ENCODE measurements around the gene MAPK8IP1. TPM values are rescaled to one million over a fixed set of nuclear protein-coding genes. Genes with fewer than 3 reads are reported as not detected.

Gene MAPK8IP1
- total and polyA plus RNA-seq, 2 experiments from 2014 or later, result 5.9 to 39.4 TPM

DNA sequence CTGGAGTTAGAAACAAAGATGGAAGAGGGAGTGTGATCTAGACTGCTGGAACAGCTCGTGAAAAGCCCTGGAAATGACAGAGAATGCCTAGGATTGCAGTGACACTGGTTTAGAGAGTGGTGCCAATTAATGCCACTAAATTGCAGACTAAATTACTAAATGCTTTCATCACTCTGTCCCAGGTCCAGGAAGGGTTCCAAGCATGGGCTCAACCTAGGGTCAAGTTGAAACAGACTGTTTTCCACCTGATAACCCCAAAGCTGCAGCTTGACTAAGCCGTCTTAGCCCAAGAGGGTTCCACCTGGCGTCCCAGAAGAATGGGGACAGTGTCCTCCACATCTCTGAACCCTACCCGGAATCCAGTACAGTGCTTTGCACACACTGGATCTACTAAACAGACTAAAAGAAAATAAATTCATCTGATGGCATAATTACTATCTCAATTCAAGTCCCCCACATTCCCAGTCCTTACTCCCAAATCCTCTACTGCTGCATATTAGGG, 39.2 kb upstream of the MAPK8IP1 start (continued):
- TF ChIP-seq, protein P1, sequence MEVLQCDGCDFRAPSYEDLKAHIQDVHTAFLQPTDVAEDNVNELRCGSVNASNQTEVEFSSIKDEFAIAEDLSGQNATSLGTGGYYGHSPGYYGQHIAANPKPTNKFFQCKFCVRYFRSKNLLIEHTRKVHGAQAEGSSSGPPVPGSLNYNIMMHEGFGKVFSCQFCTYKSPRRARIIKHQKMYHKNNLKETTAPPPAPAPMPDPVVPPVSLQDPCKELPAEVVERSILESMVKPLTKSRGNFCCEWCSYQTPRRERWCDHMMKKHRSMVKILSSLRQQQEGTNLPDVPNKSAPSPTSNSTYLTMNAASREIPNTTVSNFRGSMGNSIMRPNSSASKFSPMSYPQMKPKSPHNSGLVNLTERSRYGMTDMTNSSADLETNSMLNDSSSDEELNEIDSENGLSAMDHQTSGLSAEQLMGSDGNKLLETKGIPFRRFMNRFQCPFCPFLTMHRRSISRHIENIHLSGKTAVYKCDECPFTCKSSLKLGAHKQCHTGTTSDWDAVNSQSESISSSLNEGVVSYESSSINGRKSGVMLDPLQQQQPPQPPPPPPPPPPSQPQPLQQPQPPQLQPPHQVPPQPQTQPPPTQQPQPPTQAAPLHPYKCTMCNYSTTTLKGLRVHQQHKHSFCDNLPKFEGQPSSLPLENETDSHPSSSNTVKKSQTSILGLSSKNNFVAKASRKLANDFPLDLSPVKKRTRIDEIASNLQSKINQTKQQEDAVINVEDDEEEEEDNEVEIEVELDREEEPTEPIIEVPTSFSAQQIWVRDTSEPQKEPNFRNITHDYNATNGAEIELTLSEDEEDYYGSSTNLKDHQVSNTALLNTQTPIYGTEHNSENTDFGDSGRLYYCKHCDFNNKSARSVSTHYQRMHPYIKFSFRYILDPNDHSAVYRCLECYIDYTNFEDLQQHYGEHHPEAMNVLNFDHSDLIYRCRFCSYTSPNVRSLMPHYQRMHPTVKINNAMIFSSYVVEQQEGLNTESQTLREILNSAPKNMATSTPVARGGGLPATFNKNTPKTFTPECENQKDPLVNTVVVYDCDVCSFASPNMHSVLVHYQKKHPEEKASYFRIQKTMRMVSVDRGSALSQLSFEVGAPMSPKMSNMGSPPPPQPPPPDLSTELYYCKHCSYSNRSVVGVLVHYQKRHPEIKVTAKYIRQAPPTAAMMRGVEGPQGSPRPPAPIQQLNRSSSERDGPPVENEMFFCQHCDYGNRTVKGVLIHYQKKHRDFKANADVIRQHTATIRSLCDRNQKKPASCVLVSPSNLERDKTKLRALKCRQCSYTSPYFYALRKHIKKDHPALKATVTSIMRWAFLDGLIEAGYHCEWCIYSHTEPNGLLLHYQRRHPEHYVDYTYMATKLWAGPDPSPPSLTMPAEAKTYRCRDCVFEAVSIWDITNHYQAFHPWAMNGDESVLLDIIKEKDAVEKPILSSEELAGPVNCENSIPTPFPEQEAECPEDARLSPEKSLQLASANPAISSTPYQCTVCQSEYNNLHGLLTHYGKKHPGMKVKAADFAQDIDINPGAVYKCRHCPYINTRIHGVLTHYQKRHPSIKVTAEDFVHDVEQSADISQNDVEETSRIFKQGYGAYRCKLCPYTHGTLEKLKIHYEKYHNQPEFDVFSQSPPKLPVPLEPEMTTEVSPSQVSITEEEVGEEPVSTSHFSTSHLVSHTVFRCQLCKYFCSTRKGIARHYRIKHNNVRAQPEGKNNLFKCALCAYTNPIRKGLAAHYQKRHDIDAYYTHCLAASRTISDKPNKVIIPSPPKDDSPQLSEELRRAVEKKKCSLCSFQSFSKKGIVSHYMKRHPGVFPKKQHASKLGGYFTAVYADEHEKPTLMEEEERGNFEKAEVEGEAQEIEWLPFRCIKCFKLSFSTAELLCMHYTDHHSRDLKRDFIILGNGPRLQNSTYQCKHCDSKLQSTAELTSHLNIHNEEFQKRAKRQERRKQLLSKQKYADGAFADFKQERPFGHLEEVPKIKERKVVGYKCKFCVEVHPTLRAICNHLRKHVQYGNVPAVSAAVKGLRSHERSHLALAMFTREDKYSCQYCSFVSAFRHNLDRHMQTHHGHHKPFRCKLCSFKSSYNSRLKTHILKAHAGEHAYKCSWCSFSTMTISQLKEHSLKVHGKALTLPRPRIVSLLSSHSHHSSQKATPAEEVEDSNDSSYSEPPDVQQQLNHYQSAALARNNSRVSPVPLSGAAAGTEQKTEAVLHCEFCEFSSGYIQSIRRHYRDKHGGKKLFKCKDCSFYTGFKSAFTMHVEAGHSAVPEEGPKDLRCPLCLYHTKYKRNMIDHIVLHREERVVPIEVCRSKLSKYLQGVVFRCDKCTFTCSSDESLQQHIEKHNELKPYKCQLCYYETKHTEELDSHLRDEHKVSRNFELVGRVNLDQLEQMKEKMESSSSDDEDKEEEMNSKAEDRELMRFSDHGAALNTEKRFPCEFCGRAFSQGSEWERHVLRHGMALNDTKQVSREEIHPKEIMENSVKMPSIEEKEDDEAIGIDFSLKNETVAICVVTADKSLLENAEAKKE (CRISPR knock-in tag; IDR thresholded peaks at IDR 0.05), result no peak
- TF ChIP-seq, protein P2, sequence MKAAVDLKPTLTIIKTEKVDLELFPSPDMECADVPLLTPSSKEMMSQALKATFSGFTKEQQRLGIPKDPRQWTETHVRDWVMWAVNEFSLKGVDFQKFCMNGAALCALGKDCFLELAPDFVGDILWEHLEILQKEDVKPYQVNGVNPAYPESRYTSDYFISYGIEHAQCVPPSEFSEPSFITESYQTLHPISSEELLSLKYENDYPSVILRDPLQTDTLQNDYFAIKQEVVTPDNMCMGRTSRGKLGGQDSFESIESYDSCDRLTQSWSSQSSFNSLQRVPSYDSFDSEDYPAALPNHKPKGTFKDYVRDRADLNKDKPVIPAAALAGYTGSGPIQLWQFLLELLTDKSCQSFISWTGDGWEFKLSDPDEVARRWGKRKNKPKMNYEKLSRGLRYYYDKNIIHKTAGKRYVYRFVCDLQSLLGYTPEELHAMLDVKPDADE (IDR thresholded peaks at IDR 0.05), result no peak
- TF ChIP-seq, protein P3, sequence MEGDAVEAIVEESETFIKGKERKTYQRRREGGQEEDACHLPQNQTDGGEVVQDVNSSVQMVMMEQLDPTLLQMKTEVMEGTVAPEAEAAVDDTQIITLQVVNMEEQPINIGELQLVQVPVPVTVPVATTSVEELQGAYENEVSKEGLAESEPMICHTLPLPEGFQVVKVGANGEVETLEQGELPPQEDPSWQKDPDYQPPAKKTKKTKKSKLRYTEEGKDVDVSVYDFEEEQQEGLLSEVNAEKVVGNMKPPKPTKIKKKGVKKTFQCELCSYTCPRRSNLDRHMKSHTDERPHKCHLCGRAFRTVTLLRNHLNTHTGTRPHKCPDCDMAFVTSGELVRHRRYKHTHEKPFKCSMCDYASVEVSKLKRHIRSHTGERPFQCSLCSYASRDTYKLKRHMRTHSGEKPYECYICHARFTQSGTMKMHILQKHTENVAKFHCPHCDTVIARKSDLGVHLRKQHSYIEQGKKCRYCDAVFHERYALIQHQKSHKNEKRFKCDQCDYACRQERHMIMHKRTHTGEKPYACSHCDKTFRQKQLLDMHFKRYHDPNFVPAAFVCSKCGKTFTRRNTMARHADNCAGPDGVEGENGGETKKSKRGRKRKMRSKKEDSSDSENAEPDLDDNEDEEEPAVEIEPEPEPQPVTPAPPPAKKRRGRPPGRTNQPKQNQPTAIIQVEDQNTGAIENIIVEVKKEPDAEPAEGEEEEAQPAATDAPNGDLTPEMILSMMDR (conservative IDR thresholded peaks at IDR 0.05; ENCODE audit: low read depth in 2 of 2), result no peak
- TF ChIP-seq JUNB (IDR thresholded peaks at IDR 0.05; ENCODE audit: unreplicated experiment) (no peak), ZNF331 (CRISPR knock-in tag; IDR thresholded peaks at IDR 0.05; ENCODE audit: low read depth) (no peak), EZH2phosphoT487 (IDR thresholded peaks at IDR 0.05; ENCODE audit: unreplicated experiment) (no peak), ZNF114 (CRISPR knock-in tag; IDR thresholded peaks at IDR 0.05) (no peak), STAT1 (IDR thresholded peaks at IDR 0.05; ENCODE audit: unreplicated experiment) (no peak), EZH2 (IDR thresholded peaks at IDR 0.05; ENCODE audit: low read depth, unreplicated experiment) (no peak), CREB1 (CRISPR knock-in tag; IDR thresholded peaks at IDR 0.05; ENCODE audit: low read depth) (no peak), NANOG (IDR thresholded peaks at IDR 0.05; ENCODE audit: borderline replicate concordance) (no peak), POLR2AphosphoS5 (IDR thresholded peaks at IDR 0.05; ENCODE audit: low read depth) (no peak)
